IPS DF 4.7 (cell line): Measurements from ENCODE around the gene BPHL.
"Not testable (repeated sequence)": the region's sequence is repeated elsewhere in the genome, so short reads cannot be mapped to it uniquely, and the experiment has no call there.

Experiments
- DNase-seq: peaks from one replicate; pipeline ENCODE4 v3.0.0-alpha.2; 2013; ENCODE audit warnings: low spot score; ENCODE audit errors: extremely low read depth

Gene BPHL

DNA sequence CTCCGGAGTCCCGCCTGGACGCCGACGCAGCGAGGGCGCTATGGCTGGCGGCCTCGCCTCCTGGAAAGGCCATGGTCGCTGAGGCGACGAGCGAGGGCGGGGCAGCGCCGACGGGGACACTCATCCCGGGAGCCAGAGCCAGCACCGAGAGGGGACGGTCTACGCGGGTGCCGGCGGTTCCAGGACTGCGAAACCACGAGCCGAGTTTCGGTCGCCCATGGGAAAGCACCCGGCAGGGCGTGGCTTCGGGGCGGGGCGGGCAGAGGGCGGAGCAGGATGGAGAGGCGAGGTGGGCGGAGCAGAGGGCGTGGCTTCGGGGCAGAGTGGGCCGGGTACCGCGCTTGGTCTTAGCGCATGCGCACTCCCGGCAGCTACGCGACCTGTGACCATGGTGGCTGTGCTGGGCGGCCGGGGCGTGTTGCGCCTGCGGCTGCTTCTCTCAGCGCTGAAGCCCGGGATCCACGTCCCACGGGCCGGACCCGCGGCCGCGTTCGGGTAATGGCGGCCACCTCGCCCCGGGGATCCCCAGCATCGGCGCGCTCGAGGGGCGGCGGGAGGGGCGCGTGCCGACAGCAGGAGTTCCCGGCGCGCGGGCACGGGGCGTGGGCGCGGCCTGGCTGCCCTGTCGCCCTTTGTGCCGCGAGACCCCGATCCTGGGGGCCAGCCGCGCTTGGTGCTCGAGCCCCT lies at the start of gene BPHL:
BPHL (plus strand) TSS at position 359 of the 687 bp plus-strand sequence; CDS start at position 389, 30 bp downstream.
- DNase-seq, result peak; percentile 58

DNA sequence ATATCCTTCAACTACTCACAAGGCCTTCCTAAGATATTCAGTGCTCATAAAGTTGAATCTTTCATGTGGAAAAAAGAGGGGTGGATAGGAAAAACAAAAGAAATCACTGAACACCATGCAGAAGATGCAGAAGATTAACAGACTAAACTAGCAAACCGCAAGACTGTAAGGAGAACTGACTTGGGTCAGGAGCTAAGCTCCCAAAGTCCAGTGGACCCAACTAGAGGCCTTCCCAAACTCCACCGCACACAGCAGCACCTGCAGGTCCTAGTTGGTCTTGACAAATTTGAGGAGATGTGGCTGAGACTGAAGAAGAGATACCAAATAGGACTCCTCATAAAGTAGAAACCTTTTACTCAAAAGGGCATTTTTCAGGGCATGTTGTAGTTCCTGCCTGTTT lies 46.9 kb upstream of the BPHL start:
- DNase-seq, result no peak

DNA sequence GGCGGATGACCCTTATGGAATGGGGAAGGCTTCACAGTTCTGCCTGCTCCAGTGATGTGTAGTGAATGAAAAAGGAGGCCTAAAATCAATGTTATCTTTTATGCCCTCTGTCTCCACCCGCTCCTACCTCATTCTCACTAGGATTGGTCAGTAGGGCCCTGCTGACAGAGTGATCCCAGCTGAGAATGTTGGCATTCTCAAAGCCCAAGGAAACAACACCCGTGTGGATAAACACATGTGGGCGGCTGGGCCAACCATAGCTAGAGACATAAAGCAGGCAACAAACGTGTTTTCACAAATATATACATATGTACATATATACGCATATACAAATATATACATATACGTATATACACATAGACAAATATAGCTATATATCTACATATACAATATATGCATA lies 45.7 kb upstream of the BPHL start:
- DNase-seq, result no peak

DNA sequence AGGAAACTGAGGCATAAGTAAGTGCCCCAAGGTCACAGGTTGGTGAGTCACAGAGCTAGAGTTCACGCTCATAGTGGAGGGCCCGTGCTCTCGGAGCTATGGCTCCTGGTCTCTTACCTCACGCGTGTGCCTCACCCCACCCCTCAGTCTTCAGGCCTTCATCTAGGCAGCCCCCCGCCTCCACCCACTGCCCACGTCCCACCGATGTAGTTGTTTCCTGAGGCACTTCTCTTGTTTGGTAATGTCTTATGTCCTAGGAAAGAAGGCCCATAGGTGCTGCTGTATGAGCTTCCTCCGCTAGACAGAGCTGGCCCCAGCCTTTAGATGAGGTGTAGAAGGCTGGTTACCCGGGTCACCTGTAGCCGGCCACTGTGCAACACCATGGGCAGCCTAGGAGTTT lies 45.1 kb upstream of the BPHL start:
- DNase-seq, result no peak

DNA sequence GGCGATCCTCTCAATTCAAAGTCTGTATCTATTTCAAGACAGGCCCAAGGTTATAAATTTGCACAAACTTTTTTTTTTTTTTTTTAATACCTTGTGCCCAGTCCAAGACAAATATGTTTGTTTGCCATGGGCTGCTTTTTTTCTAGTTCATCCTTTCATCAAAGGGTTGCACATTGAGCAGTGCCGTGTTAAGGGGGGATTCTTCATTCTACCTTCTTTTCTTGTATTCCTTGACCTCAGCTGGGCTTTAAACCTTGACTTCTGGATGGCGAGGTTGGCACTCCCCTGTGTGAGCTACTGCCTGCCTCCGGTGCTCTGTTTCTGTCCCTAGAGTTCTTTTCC lies 42.8 kb upstream of the BPHL start:
- no peak for DNase-seq

DNA sequence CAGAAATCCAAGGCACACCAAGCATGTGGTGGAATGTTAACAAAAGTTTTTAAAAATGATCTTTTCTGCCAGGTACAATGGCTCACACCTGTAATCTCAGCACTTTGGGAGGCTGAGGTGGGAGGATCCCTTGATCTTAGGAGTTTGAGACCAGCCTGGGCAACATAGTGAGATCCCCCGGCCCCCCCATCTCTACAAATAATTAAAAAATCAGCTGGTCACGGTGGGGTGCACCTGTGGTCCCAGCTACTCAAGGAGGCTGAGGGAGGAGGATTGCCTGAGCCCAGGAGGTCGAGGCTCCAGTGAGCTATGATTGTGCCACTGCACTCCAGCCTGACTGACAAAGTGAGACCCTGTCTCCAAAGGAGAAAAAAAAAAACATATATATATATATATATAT lies 42.2 kb upstream of the BPHL start:
- DNase-seq, result no peak

DNA sequence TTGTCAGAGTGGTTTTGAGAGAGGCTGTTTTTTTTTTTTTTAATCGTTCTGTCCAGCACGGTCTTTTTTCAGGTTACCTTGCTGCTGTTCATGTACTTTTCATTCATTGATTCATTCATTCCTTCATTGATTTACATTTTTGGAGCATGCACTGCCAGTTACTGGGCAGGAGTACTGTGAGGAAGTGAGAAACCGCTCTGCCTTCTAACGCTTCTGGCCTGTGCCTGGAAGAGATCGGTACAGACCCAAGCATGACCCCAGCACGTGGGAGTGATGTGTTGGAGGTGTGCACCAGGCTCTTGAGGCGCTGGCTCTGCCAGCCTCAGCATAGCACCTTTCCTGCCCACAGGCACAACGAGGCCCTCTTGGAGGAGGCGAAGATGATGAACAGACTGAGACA lies 41.1 kb upstream of the BPHL start:
- no peak for DNase-seq

DNA sequence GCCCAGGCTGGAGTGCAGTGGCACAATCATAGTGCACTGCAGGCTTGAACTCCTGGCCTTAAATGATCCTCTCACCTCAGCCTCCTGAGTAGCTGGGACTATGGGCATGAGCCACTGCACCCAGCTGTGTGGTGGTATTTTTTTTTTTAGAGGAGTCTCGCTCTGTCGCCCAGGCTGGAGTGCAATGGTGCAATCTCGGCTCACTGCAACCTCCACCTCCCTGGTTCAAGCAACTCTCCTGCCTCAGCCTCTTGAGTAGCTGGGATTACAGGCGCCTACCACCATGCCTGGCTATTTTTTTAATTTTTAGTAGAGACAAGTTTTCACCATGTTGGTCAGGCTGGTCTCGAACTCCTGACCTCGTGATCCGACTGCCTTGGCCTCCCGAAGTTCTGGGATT lies 39.6 kb upstream of the BPHL start:
- not testable (repeated sequence) for DNase-seq

DNA sequence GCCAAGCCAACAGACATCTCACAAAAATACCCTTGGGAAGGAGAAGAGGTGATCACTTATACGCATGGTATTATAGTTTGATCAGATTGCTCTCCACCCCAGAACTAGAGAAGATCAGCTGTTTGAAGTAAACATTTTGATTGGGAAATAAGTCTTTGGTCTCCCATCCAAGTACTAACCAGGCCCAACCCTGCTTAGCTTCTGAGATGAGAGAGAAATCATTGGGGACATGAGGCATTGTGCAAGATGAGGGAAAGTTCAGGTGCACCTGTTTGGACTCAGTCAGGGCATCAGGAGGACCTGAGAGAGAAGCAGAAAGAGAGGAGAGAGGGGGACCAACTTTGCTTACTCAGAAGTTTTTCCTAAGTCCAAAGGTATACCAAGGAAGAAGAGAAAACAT lies 38.8 kb upstream of the BPHL start:
- DNase-seq, result no peak

DNA sequence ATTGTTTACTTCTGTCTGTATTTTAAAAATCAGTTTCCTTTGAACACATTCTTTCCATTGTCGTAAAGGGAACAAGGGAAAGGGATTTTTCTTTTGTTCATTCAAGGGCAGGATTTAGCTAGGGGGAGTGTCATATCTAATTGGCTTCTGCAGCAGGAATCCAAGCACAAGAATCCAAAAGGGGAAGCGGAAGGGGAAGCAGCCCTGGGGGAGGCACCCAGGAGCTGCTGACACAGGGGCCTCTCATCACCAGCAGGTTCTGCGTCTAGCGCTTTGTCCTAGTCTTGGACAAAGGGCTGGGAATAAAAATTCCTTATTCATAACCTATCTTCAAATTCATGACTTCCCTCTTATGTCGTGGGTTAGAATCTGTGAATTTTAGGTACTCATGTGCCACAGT lies 36.6 kb upstream of the BPHL start:
- DNase-seq, result no peak

DNA sequence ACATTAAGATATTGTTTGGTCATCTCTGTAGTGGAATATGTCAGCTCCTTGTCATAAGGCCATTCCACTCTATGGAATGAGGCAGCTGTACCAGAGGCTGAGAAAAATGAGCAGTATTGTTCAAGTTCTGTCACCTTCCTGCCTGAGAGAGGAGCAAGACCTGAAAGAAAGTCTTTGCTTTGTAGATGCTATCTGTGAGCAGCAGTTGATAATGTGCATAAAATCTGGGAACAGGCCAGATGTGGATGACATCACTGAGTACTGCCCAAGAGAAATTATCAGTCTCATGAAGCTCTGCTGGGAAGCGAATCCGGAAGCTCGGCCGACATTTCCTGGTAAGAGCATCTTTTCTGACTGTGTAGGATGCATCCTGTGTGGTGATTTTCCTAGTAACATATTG lies 33.4 kb upstream of the BPHL start:
- DNase-seq, result no peak

DNA sequence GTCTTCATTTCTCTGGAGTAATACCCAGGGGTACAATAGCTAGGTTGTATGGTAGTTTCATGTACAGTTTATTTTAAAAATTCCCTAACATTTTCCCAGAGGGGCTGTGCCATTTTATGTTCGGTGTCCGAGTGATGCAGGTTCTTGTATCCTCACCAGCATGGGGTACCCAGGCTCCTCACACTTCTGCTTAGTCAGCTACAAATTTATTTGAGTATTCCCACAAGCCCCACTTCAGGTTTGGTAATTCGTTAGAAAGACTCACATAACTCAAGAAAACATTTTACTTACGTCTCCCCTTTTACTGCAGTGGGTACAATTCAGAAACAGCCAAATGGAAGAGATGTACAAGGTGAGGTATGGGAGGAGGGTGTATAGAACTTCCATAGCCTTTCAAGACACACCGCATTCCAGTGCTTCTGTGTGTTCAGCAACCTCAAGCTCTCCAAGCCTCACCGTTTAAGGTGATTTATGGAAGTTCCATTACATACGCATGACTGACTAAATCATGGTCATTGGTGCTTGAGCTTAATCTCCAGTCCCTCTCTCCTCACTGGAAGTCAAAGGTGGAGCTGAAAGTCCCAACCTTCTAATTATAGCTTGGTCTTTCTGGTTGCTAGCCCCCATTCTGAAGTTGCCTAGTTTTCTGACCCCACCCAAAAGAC lies 32.1 kb upstream of the BPHL start:
- DNase-seq, result no peak

DNA sequence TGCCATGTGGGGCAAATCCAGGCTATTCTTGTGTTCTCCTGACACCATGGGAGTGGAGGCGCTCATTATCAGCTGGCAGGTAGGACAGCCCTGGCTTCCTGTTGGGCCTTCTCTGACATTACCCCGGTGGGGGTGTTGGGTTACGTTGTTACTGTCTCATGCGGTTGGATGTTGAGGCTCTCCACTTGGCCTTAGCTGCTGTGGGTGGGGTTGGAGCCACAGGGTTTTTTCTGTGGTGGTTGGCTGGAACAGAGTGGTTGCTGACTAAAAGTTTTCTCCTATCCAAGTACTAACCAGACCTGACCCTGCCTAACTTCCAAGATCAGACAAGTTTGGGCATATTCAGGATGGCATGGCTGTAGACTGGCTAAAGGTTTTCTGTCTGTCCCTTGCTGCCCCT lies 30.1 kb upstream of the BPHL start:
- DNase-seq, result no peak

DNA sequence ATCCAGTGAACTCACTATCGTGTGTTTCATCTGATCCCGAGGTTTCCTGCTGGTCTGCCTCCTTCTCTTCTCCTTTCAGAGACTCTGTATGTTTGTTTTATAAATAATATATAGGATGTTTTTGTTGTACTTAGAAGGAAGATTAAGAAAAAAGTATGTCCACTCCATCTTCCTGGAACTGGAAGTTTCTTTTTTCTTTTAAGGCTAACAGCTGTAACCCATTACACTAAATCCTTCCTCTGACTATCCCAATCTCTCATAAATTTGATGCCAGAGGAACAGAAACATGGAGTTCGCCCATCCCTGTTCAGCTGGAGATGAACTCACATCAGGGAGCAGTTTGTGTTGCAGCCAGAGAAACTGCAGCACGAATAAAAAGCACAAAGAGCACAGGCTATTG lies 29.5 kb upstream of the BPHL start:
- DNase-seq, result no peak

DNA sequence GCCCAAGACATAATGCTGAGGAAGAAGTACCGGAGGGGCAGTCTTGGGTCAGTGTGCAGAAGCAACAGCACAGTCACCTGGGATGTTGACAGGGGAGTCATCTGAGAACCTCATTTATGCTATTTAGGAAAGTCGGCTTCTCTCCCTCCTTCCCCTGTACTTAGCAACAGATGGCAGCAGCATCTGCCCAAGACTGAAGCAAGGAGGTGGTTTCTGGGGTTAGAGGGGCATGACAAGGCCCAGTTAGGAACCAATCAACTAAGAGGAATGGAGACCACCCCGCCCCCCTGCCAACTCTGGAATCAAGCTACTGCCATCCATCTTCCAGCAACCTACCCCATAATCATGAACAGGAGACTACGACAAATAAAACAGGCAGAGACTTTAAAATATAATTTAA lies 28.5 kb upstream of the BPHL start:
- no peak for DNase-seq

DNA sequence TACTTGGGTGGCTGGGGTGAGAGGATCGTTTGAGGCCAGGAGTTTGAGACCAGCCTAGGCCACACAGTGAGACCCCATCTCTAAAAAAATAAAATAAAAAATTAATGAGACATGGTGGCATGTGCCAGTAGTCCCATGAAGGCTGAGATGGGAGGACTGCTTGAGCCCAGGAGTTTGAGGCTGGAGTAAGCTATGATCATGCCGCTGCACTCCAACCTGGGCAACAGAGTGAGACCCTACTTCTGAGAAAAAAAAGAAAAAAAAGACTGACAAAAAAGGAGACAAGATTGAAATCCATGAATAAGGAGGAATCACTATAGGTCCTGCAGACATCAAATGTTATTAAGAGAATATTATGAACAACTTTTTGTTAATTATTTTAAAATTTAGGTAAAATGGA lies 23.7 kb upstream of the BPHL start:
- no peak for DNase-seq

DNA sequence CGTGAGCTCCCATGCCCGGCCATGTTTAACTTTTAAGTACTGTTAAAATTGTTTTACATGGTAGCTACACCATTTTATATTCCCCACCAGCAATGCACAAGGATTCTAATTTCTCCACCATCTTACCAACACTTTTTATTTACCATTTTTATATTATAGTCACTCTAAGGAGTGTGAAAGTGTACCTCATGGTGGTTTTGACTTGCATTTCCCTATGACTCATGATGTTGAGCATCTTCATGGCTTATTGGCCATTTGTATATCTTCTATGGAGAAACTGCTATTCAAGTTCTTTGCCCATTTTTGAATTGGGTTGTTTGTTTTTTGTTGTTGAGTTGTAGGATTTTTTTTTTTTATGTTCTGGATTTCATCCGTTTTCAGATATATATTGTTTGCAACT lies 15.6 kb upstream of the BPHL start:
- DNase-seq, result no peak

DNA sequence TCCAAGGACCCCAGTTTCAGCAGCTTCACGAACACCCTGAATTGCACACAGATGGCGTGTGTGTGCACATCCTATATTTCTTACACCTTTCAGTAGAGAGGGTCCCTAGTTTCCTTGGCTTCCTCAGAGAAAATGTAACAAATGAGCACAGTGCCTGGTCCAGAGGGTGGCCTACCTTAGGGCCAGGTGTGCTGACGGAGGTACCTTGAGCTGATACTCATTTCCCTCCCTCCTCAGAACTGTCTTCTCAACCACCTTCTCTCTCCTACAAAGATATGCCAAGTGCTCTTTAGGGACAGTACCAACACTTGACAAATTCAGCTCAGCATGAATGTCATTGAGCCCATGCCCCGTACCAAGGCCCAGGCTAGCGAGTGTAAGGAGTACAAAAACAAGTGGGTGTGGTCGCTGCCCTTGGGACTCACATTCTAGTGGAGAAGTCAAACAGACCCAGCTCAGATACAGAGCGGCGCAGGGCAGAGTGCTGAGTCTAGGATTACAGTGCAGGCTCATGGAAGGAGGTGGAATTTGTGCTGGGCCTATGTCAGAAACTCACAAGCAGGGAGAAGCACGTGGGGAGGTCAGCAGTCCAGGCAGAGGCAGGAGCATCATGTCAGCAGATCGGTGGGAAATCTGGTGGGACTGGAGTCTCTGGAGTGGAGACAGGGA lies 9.6 kb upstream of the BPHL start:
- no peak for DNase-seq

DNA sequence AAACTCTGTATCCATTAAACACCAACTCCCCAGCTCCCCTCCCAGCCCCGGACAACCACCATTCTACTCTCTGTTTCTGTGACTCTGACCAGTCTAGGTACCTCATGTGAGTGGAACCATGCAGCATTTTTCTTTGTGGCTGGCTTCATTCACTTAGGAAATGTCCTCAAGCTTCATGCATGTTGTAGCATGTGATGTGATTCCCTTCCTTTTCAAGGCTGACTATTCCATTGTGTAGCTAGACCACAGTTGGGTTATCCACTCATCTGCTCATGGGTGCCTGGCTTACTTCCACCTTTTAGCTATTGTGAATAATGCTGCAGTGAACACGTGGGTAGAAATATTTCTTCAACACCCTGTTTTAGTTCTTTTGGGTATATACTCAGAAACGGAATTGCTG lies 8.8 kb upstream of the BPHL start:
- no peak for DNase-seq

DNA sequence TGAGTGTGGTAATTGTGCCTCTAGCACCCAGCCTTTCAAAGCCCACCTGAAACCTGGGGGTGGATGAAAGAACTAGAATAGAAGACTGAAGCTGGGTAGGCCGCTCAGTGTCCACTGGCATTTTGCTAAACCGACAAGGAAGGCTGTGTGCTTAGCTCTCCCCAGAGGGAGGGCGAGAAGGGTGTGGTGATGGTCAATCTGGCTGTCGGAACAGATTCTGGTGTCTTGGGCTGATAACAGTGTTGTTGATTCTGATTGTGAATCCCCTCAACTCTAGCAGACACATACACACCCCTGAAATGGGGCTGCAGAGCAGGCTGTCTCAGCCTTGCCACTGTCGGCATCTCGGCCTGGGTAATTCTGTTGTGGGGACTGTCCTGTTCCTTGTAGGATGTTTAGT lies 4.1 kb upstream of the BPHL start:
- DNase-seq, result no peak

DNA sequence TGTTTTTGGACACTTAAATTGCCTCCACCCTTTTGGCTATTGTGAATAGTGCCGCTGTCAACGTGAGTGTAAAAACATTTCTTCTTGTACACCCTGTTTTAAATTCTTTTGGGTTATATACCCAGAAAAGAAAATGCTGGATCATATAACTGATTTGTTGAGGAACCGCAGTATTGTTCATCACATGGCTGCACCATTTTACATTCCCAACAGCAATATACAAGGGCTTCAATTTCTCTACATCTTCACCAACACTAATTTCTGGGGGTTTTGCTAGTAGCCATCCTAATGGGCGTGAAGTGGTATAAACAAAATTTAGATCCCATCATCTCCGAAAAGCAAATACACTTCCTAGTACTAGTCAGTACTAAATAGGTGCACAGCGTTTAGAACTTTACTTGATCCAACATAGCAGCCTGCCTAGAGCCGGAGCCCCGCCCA lies 579 bp upstream of the BPHL start:
- DNase-seq, result peak; percentile 33

DNA sequence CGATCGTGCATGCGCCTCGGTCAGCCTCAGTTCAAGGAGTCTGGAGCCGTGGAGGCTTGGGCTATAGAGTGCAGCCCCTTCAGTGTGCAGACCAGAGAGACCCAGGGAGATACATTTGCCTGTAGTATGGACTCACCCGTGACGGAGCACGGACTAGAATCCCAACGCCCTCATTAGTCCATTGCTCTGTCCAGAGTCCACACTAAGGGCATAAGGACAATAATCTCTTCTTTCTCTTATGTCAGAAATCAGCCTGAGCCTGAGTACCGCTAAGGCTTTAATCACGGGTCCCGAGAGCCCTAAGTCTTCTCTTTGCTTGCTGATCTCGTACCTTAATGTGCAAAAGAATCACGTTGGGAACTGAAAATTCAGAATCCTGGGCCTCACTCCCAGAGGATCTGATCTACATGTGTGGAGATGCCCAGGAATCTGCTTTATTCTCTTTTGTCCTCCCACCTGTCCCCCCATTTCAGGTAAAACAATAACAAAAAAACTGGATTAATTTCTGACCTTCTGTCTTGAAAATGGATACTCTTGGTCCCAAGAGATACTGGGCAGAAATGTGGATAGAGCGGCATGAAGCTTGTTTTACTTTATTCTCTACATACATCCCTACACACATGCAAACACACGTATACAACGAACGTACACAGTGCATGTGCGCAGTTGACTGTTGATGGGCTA lies 671 bp downstream of the BPHL start:
- DNase-seq, result no peak

DNA sequence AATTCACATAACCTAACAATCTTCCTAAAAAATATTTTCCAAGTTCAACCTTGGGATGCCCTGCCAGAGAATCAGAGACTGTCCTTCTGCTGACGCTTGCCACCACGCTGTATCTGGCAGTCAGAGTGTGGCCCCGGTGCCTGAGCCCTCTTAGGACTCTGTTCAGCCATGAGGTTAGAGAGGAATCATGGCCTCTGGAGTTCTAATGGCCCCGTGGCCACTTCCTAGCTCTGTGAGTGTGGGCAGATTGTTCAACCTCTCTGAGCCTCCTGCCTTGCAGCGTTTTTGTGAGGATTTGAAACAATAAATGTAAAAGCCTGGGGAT lies 2.2 kb downstream of the BPHL start:
- DNase-seq, result no peak
